ENCODE measurements around the gene BCCIP.

DNA sequence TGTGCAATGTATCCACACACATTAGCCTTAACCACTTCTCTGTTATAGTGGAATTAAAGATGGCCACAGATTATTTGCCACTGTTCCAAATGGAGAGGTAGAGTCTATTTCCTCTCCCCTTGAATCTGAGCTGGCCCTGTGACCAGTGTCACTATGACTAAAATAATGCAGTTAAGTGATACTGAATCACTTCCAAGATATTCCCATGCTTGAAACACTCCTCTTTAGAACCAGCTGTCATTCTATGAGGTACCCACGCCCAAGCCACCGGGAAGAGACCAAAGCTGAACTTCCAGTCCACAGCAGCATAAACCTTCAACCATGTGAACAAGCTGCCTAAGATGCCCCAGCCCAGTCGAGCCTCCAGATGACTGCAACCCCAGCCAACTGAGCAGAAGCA is 59.9 kb downstream of the BCCIP start:
- TF ChIP-seq, protein P1, sequence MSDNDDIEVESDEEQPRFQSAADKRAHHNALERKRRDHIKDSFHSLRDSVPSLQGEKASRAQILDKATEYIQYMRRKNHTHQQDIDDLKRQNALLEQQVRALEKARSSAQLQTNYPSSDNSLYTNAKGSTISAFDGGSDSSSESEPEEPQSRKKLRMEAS (IDR thresholded peaks at IDR 0.05; ENCODE audit: low read depth, low read length) = no peak
- TF ChIP-seq, protein P2, sequence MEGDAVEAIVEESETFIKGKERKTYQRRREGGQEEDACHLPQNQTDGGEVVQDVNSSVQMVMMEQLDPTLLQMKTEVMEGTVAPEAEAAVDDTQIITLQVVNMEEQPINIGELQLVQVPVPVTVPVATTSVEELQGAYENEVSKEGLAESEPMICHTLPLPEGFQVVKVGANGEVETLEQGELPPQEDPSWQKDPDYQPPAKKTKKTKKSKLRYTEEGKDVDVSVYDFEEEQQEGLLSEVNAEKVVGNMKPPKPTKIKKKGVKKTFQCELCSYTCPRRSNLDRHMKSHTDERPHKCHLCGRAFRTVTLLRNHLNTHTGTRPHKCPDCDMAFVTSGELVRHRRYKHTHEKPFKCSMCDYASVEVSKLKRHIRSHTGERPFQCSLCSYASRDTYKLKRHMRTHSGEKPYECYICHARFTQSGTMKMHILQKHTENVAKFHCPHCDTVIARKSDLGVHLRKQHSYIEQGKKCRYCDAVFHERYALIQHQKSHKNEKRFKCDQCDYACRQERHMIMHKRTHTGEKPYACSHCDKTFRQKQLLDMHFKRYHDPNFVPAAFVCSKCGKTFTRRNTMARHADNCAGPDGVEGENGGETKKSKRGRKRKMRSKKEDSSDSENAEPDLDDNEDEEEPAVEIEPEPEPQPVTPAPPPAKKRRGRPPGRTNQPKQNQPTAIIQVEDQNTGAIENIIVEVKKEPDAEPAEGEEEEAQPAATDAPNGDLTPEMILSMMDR (IDR thresholded peaks at IDR 0.05; ENCODE audit: low read depth, low read length) = no peak
- no peak for TF ChIP-seq POLR2A (IDR thresholded peaks at IDR 0.05; ENCODE audit: extremely low read depth, insufficient read length)
